GM20431 (cell line): ENCODE data around the gene PPP2R2D.
"Not testable (repeated sequence)": the region's sequence is repeated elsewhere in the genome, so short reads cannot be mapped to it uniquely, and the experiment has no call there.

Experiments
- in situ Hi-C: fragments of 300-500 bp; cut with MseI, MboI; formaldehyde crosslinking; loops from one replicate; pipeline ENCODE4 v1.15.0; 2020; ENCODE audit warnings: low sequenced_read_pairs; ENCODE audit not compliant: unreplicated experiment

PPP2R2D gene

DNA sequence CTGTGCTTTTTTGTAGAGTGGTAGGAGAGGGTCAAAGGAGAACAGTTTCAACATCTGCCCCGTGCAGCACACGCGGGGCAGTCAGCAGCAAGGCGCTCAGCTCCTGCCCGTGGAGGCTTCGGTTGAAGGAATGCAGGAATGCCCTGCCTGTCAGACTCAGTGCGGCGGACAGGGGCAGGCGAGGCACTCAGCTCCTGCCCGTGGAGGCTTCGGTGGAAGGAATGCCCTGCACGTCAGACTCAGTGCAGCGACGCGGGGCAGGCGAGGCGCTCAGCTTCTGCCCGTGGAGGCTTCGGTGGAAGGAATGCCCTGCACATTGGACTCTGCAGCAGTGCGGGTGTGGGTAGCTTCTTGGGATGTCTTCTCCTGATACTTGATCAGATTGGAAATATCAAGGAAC, 37.0 kb downstream of the PPP2R2D start:
- in situ Hi-C loops, result no loop called here

DNA sequence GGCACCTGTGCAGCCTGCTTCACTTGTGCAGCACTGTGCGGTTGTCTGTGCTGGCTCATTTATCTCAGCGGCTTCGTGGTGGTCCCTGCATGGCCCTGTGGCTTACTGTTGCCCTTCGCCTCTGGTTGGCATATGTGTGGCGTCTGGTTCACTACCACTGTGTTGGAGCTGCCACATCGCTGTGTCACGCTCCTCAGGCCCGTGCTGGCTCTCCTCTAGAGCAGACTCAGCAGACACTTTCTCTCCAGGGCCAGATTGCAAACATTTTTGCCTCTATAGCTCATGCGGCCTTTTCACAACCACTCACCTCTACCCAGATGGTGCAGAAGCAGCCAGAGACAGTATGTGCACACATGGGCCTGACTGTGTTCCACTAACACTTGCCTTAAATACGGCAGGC, 37.9 kb downstream of the PPP2R2D start:
- in situ Hi-C loops, result no loop called here

DNA sequence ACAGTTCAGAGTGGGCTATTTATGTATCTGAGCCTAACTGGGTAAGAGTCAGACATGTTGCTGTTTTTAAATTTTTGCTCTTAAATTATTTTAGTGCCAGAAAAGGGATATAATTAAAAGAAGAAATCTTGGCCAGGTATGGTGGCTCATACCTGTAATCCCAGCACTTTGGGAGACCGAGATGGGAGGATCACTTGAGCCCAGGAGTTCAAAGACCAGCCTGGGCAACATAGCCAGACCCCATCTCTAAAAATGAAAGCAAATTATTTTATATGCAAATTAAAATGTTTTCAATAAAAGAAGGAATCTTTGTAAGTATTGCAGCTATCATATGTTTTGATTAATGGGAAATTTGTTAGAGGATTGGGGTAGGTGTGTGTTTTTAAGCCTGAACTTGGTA, 41.6 kb downstream of the PPP2R2D start:
- in situ Hi-C loops, result no loop called here

DNA sequence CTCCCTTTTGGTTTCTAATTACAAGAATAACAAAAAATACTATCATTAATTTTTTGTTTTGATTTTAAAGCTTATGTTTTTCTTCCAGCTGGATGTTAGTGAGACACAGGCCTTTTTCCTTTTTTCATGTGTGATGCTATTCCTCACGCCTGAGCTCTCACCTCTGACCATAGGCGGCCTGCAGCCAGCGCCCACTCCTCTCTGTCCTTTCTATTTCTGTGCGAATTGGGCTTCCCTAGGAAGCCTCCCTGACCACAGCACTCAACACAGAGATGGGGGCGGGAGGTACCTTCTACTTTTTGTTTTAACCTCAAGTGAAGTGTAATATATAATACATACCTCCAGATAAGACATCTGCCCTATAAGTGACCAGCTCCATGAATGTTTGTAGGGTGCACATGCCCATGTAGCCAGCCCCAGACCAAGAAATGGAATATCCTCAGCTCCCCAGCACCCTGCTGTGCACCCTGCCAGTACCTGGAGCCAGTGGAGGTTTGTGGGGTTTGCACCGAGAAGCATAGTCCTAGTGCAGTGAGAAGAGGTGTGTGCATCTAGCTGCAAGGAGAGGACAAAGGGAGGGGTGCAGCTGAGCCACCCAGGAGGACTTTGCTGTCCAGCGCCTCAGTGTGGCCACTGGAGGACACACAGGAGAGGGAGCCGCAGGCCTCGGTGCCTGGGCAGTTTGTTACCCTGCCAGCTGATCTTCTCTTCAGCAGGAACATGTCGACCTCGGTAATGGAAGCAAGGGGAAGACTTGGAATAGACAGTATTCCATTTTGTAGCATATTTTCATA, 42.4 kb downstream of the PPP2R2D start:
- in situ Hi-C loops, result no loop called here

DNA sequence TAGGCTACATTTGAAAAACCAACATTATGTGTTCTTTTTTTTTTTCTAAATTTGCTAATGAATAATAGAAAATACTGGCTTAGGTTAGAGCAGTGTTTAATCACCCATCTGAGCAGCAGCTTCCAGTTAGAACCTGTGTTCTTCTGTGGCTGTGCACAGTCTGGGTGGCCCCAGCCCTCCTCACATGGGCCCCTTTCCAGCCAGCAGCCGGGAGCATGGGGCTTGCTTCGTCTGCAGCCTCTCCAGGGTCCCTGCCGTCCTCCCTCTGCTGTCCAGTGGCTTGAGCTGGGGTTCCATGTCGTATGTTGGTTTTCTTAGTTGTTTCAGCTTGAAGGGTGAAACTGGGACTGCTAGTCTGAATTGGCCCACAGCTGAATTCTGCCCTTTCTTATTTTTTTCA, 43.6 kb downstream of the PPP2R2D start:
- in situ Hi-C loops, result no loop called here

DNA sequence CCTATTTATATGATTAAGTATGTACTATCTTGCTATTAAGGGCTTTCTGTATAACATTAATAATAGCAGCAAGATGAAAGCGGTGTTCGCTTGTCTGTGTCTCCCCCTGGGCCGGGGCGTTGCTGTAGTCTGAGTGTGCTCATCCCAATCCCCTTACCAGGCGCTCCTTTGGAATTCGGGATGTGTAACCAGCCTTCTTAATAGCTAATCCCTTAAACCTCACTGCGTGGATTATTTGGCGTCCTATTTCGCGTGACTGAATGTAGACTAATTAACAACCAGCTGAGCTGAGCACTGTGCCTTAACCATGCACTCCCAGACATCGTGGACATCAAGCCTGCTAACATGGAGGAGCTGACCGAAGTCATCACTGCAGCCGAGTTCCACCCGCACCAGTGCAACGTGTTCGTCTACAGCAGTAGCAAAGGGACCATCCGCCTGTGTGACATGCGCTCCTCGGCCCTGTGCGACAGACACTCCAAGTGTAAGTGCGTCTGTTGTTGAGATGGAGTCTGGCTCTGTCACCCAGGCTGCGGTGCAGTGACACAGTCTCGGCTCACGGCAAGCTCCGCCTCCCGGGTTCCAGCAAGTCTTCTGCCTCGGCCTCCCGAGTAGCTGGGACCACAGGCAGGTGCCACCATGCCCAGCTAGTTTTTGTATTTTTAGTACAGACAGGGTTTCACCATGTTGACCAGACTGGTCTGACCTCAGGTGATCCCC, 44.3 kb downstream of the PPP2R2D start:
- in situ Hi-C loops, result no loop called here

DNA sequence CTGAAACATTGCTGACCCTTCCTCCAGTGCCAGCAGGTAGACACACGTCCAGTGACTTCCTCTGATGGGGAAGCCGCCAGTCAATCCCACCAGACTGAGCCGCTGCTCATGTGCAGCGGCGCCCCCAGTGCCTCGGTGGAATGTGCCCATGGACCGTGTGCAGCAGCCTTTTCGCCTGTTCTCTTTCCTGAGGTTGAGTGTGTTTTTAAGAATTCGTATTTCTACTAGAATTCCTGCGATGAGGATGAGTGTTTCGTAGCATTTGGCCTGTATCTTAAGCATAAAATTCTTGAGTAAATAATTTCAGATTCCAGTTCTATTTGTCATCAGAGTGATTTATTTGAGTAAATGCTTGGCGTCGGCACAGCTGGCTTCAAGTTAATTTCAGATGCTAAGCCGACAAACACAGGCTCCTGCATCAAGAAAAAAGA, 45.5 kb downstream of the PPP2R2D start:
- in situ Hi-C loops, result no loop called here

DNA sequence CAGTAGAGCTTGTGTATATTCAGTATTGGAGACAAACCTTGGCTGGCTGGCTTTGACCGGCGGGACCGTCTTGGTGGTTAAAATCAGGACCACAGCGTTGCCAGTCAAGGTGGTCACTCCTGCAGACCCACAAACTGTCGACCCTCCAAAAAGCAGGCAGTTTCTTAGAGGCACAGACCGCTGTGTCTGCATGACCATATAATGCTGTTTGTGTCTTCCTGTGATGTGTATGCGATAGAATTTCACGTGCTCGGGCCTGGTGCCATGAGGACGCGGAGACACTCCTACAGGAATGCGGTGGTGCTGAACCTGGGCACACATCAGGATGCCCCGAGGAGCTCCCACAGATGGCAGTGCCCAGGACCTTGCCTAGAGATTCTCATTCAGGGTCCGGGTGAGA, 46.1 kb downstream of the PPP2R2D start:
- in situ Hi-C loops, result no loop called here

DNA sequence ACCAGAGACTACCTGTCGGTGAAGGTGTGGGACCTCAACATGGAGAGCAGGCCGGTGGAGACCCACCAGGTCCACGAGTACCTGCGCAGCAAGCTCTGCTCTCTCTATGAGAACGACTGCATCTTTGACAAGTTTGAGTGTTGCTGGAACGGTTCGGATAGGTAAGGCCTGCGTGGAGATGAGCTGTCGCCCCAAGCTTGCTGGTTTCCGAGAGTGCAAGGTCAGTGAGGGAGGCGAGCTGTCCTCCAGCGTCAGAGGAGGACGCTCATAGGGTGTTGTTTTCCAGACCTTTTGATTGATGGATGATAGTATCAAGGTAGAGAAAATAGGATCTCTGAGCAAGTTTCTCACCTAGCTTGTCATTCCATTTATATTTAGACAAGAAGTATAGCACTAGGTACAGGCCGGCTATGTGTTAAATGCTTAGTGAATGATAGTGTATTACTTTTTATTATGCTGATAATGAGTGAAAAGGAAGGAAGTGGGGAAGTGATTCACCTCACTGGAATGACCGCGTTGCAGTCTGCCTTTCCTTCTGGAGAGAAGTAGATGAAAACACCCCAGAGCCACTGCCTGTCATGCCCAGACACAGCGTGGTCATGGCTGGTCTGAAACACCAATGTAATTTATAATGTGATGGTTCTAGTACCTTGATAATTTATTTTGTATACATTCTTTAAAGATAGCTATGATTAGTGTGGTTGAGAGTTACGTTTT, 47.0 kb downstream of the PPP2R2D start:
- in situ Hi-C loops, result no loop called here

DNA sequence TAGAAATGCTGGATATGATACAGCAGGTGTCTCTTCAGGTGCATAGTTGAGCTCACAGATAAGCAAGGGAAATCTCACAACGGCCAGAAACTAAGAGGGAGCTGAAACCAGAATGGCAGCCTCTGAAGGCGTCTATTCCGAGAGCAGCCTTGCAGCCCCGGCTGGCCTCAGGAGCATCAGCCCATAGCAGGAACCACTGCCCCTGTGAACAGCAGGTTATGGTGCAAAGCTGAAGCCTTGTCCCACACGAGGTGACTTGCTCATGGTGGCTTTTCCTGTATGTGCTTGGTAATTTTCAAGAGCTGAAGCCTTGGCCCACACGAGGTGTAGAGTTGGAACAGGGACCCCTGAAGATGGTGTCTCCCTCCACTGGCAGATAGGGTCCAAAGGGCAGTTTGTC, 47.7 kb downstream of the PPP2R2D start:
- in situ Hi-C loops, result no loop called here

DNA sequence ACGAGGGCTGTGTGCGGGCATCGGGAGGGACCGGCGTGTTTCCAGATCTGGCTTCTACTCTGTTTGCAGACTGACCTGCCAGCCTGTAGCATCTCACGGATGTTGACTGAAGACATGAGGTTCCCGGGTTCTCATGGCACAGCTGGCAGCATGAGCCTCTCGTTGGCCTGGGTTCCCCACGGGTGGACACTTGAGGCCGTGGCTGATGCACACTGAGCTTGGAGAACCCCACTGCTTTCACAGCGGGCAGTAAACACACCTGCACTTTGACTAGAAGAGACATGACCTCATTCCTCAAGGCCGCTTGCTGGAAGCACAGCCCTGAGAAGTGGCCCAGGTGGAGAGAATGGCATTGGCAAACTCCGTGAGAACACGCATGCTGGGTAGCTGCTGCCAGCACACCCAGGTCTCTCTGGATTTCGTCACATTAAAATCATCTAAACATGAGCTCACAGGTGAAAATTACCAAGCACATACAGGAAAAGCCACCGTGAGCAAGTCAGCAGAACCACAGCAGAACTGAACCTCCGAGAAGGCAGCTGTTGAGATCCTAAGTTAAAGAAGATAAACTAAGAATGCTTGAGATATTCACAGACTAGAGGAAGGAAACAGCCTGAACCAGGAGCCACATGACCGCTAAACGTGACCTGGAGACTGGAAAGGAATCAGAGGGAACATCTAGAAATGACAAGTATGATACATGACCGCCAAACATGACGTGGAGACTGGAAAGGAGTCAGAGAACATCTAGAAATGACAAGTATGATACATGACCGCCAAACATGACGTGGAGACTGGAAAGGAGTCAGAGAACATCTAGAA, 48.4 kb downstream of the PPP2R2D start:
- in situ Hi-C loops, result no loop called here

DNA sequence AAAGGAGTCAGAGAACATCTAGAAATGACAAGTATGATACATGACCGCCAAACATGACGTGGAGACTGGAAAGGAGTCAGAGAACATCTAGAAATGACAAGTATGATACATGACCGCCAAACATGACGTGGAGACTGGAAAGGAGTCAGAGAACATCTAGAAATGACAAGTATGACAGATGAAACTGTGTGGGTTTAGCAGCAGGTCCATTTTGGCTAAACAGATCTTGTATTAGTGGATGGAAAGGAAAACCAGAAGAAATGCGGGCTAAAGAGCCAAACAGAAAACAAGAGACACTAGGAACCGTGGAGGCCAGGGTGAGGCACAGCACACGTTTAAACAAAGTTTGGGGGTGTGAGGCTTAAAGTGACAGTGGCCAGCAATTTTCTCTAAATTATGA, 49.1 kb downstream of the PPP2R2D start:
- in situ Hi-C loops, result not testable (repeated sequence)

DNA sequence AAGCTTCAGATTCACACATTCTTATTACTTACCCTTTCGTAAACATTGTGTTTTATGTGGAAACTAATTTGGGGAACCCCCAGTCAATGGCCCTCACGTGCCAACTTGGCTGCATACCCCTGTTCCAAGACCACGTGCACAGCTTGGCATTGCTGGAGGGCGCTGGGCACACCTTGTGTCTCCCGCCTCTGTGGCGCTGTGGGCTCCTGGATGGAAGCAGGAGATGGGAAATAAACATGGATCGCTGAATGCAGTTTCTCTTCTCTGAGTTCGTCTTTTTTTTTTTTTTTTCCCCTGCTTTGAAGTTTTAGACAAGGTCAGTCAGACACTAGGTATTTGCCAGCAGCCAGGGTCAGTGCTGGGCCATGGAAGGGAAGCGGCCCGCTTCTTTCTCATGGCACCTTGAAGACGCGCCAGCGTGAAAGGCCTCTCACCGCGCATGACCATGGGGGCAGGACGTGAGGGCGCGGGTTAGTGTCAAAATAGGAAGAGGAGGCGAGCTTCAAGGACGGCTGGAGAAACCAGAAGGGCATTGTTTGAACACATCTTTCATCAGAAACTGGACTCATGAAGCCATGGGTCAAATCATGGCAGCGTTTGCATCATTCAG, 53.7 kb downstream of the PPP2R2D start:
- in situ Hi-C loops, result no loop called here

DNA sequence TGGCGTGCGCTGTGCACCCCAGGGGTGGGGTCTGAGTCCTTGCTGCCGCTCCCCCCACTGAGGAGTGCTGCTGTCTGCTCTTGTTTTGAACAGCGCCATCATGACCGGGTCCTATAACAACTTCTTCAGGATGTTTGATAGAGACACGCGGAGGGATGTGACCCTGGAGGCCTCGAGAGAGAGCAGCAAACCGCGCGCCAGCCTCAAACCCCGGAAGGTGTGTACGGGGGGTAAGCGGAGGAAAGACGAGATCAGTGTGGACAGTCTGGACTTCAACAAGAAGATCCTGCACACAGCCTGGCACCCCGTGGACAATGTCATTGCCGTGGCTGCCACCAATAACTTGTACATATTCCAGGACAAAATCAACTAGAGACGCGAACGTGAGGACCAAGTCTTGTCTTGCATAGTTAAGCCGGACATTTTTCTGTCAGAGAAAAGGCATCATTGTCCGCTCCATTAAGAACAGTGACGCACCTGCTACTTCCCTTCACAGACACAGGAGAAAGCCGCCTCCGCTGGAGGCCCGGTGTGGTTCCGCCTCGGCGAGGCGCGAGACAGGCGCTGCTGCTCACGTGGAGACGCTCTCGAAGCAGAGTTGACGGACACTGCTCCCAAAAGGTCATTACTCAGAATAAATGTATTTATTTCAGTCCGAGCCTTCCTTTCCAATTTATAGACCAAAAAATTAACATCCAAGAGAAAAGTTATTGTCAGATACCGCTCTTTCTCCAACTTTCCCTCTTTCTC, 55.0 kb downstream of the PPP2R2D start:
- in situ Hi-C loops, result no loop called here

DNA sequence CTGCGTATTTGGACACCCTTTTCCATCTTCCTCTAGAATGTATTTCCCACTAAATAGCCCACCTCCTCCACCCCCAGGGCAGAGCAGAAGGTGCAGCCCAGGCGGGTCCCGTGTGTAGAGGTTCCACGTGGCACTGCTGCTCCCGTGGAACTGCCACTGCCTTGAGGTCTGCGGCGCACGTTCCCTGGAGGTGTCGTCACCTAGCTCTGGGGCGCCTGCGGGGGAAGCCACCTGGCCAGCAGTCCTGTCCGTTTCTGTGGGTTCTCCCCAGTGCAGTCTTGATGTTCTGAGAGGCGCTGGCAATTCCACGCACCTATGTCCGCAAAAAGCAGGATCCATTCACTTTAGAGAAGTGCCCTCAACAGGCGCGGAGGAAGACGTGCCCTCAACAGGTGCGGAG, 59.0 kb downstream of the PPP2R2D start:
- in situ Hi-C loops, result no loop called here

DNA sequence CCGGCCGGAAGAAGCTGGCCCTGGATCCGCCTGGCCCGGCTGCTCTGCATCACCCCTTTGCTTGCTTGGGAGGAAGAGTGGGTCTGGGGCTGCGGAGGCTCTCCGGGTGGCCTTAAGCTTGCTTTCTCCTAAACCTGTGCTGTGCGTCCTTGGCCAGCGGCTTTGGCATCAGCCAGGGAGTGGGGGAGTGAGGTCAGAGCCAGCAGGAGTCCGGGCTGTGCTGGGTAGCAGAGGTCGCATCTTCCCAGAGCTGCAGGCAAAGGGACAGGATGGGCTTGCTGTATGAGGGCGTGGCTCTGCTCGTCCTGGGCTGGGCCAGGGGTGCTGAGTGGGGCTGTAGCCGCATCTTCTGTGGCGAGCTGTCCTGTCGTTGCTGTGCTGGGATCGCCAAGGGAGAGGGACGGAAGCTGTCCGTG, 59.8 kb downstream of the PPP2R2D start:
- in situ Hi-C loops, result no loop called here

DNA sequence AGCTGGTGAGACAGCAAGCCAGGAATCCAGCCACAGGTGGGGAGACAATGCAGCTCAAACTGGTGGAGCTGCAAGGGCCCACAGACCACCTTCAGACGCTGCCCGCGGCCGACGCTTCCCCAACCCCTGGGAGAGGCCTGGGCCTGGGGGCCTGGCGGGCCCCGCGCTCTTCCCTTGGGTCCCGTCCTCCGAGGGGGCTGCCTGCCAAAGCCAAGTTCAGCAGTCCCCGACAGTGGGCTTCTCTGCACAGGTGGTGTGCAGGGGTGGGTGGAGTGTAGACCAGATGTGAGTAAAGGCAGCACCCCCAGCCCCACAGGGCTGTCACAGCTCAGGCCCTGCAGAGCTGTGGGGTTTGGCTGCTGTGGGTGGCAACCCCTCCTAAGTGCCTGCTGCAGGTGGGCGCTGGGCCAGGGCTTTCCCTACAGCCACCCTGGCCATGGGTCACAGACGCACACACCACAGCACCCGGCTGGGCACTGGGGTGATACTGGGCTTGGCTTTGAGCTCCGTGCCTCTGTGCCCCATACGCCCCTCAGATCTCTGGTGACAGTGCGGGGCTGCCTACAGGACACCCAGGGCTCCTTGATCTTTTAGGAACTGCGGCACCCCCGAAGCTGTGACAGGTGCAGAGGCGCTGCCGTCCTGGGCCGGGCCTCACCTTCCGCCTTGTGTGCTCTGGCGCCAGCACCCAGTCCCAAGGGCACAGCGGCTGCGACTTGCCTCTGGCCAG, 60.4 kb downstream of the PPP2R2D start:
- in situ Hi-C loops, result no loop called here
